Prostate gland (tissue), 2 donors: ENCODE results near the gene TMEM18. TPM values are rescaled to one million over a fixed set of nuclear protein-coding genes. Genes with fewer than 3 reads are reported as not detected.
"Not testable (repeated sequence)": the region's sequence is repeated elsewhere in the genome, so short reads cannot be mapped to it uniquely, and the experiment has no call there.

ENCODE experiments used
- DNase-seq: peaks from one replicate; pipeline ENCODE4 v3.0.0-alpha.2; 2019; ENCODE audit warnings: low spot score
- H3K27ac ChIP-seq, 2 donors: fragments of 200-600 bp; sonication (generic); 2 replicates each; pipeline ENCODE4 v1.5.1; 2017 to 2019
- H3K27me3 ChIP-seq: fragments of 200-600 bp; sonication (generic); replicated peaks from 2 replicates; pipeline ENCODE4 v1.5.1; 2019; ENCODE audit not compliant: insufficient read depth
- H3K36me3 ChIP-seq, 2 donors: fragments of 200-600 bp; sonication (generic); 1 replicate in 1 of 2; 2 replicates in 1 of 2; pipeline versions ENCODE4 v1.5.1 to v1.8.1; 2017 to 2019
- H3K4me1 ChIP-seq: fragments of 200-600 bp; sonication (generic); replicated peaks from 2 replicates; pipeline ENCODE4 v1.5.1; 2019
- H3K4me3 ChIP-seq, 2 donors: fragments of 200-600 bp; sonication (generic); 2 replicates each; pipeline ENCODE4 v1.5.1; 2017 to 2019
- H3K9me3 ChIP-seq: fragments of 200-600 bp; sonication (generic); 2 replicates; pipeline ENCODE4 v1.5.1; 2017
- CTCF ChIP-seq, 4 experiments: fragments of 200-600 bp in 2 of 4; fragments of 450-650 bp in 2 of 4; sonication (generic) in 2 of 4; IDR thresholded peaks; 1 replicate in 3 of 4; 2 replicates in 1 of 4; pipeline ENCODE4 v1.5.1; 2016 to 2019; ENCODE audit warnings: antibody characterized with exemption in 4 of 4, mild to moderate bottlenecking in 2 of 4, moderate library complexity in 2 of 4
- POLR2A ChIP-seq: fragments of 450-650 bp; IDR thresholded peaks from one replicate; pipeline ENCODE4 v1.6.1; 2016; ENCODE audit warnings: antibody characterized with exemption, mild to moderate bottlenecking
- POLR2AphosphoS5 ChIP-seq: sonication (generic); formaldehyde crosslinking; IDR thresholded peaks from one replicate; pipeline ENCODE4 v1.6.1; 2017; ENCODE audit warnings: antibody characterized with exemption
- WGBS: methylation state at CpG from one replicate; pipeline ENCODE4 v1.1.5; 2018; 5-methylcytosine and 5-hydroxymethylcytosine counted together
- intact Hi-C: fragments of 100-400 bp; cut with DNase I; formaldehyde crosslinking; loops from one replicate; pipeline ENCODE4 v1.14.2; 2022
- total RNA-seq, 2 donors: library from RNA; depleted of rRNA; stranded (reverse); fragments of >200 nt; gene quantifications; one replicate each; pipeline ENCODE4 v1.1.0, GENCODE V29; 2016

TMEM18 gene
- total RNA-seq, 2 donors from 2014 or later = 17.7 to 19.3 TPM

DNA sequence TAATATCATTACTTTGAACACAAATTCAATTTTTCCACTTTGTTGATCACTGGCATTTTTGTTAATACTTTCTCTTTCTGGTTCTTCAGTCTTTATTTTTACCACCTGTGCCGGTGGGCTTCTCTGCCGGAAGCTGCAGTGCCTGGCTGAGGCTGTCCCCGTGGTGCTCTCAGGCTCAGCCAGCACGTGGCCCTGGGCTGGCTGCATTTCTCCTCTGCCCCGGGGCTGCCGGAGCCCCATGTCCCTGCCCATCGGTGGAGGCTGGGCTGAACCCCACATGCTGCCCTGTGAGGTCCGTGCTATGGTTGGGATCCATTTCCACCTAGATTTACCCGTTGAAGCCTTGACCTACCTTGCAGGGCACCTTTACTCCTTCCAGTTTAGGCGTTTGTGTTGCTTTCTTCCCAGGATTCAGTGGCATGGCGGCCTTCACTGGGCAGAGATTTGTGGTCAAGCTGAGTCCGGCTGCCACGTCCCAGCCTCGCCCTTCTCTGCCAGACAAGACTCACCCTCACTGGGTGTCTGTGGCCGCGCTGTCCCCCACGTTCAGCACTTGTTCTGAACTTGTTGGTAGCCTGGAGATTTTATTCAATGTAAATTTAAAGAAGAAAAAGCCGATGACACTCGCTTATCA lies 12.8 kb upstream of the TMEM18 start:
- DNase-seq = no peak
- intact Hi-C loops = no loop called here
- Histone ChIP-seq H3K27ac (no peak overlapping the region), H3K27me3 (no peaks in the 10 kb centered on the region), H3K9me3 (no peaks in the 10 kb centered on the region), H3K4me1 (no peaks in the 10 kb centered on the region), H3K36me3 (no peaks in the 10 kb centered on the region), H3K4me3 (no peak overlapping the region)
- WGBS = 81% methylated on average over 18 of the region's 19 CpGs
- TF ChIP-seq POLR2A (no peak), POLR2AphosphoS5 (no peak), CTCF (IDR thresholded peaks at IDR 0.05) (no peak)

- no peak for DNase-seq
- H3K4me1 ChIP-seq = no peaks in the 10 kb centered on the region
- no peaks in the 10 kb centered on the region for H3K27me3 ChIP-seq
- no peaks in the 10 kb centered on the region for H3K36me3 ChIP-seq
- TF ChIP-seq POLR2A = no peak
- TF ChIP-seq POLR2AphosphoS5 = no peak
- TF ChIP-seq CTCF (IDR thresholded peaks at IDR 0.05) = no peak
- 45% methylated on average over 5 of the region's 5 CpGs for WGBS
- no peaks in the 10 kb centered on the region for H3K9me3 ChIP-seq
- no peak overlapping the region for H3K4me3 ChIP-seq
- intact Hi-C loops = no loop called here
- no peak overlapping the region for H3K27ac ChIP-seq
Observed at GRCh38 chr2:689237-689636, 12.0 kb upstream of the TMEM18 start.

DNA sequence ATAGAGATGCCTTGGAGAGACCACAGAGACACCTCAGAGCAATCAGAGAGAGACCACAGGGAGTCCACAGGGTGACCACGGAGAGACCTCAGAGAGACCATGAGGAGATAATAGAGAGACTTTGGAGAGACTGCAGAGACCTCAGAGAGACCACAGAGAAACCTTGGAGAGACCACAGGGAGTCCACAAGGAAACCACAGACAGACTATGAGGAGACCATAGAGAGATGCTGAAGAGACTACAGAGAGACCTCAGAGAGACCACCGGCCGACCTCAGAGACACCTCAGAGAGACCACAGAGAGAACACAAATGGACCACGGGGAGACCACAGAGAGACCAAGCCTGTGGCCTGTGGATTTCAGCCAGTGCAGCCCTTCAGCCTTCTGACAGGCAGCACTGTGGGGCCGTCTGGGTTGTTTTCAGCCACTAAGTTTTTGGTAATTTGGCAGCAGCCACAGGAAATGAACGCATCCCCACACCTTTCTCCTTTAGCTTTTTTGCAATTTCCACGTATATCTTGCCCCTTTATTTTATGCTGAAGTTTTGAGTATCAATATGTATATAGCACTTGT lies 11.4 kb upstream of the TMEM18 start:
- intact Hi-C loops = no loop called here
- Histone ChIP-seq H3K27me3 (no peaks in the 10 kb centered on the region), H3K4me3 (no peak overlapping the region), H3K9me3 (no peaks in the 10 kb centered on the region), H3K27ac (no peak overlapping the region), H3K4me1 (no peaks in the 10 kb centered on the region), H3K36me3 (no peaks in the 10 kb centered on the region)
- no peak for TF ChIP-seq POLR2AphosphoS5
- no peak for TF ChIP-seq POLR2A
- TF ChIP-seq CTCF (IDR thresholded peaks at IDR 0.05) = no peak
- 83% methylated on average over 7 of the region's 7 CpGs for WGBS
- no peak for DNase-seq

DNA sequence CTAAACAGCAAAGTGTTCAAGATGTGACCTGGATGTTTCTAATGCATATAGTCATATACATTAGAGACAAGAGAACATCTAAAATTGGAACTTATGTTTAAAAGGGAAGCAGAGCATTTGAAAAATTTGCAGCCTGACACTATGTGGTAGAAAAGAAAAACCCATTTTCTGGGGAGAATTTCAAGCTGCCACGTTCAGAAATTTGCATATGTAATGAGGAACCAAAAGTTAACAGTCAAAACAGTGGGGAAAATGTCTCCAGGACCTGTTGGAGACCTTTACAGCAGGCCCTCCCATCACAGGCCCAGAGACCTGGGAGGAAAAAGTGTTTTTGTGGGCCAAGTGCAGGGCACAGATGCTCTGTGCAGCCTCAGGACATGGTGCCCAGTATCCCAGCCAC lies 8.2 kb upstream of the TMEM18 start:
- no peaks in the 10 kb centered on the region for H3K9me3 ChIP-seq
- no peaks in the 10 kb centered on the region for H3K36me3 ChIP-seq
- no peak overlapping the region for H3K27ac ChIP-seq
- 75% methylated on average over 1 of the region's 1 CpG for WGBS
- no peaks in the 10 kb centered on the region for H3K4me1 ChIP-seq
- intact Hi-C loops = no loop called here
- no peak for DNase-seq
- no peaks in the 10 kb centered on the region for H3K27me3 ChIP-seq
- H3K4me3 ChIP-seq = no peak overlapping the region
- TF ChIP-seq CTCF (IDR thresholded peaks at IDR 0.05) = no peak

DNA sequence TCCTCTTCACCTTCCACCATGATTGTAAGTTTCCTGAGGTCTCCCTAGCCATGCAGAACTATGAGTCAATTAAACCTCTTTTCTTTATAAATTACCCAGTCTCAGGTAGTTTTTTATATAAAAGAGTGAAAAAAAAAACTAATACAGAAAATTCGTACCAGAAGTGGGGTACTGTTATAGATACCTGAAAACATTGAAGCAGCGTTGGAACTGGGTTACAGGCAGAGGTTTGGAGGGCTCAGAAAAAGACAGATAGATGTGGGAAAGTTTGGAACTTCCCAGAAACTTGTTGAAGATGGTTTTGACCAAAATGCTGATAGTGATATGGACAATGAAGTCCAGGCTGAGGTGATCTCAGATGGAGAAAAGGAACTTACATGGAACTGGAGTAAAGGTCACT lies 7.7 kb upstream of the TMEM18 start:
- DNase-seq, H3K4me3 ChIP-seq, H3K27ac ChIP-seq, intact Hi-C loops, H3K9me3 ChIP-seq, H3K36me3 ChIP-seq, H3K27me3 ChIP-seq, H3K4me1 ChIP-seq: not testable (repeated sequence)
- 94% methylated on average over 2 of the region's 2 CpGs for WGBS
